Coronary artery (tissue), 2 donors: ENCODE results near the gene HOXC6.

Experiments
- DNase-seq: peaks from one replicate; pipeline ENCODE4 v3.0.0-alpha.2; 2017; ENCODE audit warnings: low spot score
- H3K27ac ChIP-seq, 2 donors: fragments of 200-600 bp; sonication (generic); one replicate each; pipeline ENCODE4 v1.5.1; 2016 to 2019
- H3K4me3 ChIP-seq: fragments of 200-600 bp; sonication (generic); 2 replicates; pipeline ENCODE4 v1.5.1; 2016; ENCODE audit warnings: mild to moderate bottlenecking, moderate library complexity
- CTCF ChIP-seq: fragments of 200-600 bp; sonication (generic); IDR thresholded peaks from one replicate; pipeline ENCODE4 v1.5.1; 2019; ENCODE audit warnings: antibody characterized with exemption

The HOXC6 gene

DNA sequence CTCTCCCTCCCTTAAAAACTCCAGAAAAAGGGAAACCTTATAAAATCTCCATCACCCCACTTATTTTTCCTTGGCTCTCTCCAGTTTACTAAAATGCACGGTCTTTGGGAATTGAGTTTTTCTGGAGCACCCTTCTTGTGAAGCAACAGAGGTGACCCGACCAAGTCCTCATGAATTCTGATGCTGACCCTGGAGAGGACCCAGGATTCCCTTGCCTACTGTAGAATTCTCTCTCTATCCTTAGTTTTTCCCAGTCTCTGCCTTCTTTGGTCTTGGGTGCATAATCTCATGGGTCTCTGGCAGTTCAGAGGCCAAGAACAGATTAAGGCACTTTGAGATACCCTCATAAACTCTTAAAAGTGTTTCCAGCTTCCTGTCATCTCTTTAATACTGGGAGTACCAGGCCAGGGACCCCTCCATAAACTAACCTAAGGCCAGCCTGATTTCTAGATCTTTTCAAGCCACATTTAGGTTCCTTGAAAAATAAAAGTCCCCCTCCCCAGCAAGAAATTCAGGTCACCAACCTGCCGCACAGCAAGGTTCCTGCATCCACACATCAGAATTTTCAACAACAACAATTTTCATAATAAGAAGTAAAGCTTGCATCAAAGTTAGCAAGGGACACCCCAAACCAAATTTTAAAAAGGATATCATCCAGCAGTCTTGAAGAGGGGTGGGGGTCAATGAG, 20.3 kb downstream of the HOXC6 start:
- Histone ChIP-seq H3K27ac (no peak overlapping the region), H3K4me3 (no peak overlapping the region)
- DNase-seq = no peak
- TF ChIP-seq CTCF = no peak

GRCh38 chr12:54049108-54049507, 20.9 kb downstream of the HOXC6 start:
- Histone ChIP-seq H3K4me3 (no peak overlapping the region), H3K27ac (no peak overlapping the region)
- no peak for TF ChIP-seq CTCF
- no peak for DNase-seq

DNA sequence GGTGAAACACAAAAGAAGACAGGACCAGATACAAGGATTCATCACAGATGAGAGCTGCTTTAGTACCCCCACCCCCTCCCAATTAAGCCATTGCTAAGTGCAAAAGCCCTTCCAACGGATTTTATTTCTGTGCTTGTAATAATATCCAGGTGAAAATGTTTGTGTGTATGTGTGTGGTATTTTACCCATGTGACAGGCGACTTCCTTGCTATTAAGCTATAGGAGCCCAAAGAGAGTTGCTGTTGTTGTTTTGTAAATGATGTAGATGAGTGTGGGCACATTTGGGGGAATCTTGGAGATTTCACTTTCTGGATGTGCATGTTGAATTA, 22.2 kb downstream of the HOXC6 start:
- DNase-seq = no peak
- TF ChIP-seq CTCF = no peak
- Histone ChIP-seq H3K4me3 (no peak overlapping the region), H3K27ac (no peak overlapping the region)

DNA sequence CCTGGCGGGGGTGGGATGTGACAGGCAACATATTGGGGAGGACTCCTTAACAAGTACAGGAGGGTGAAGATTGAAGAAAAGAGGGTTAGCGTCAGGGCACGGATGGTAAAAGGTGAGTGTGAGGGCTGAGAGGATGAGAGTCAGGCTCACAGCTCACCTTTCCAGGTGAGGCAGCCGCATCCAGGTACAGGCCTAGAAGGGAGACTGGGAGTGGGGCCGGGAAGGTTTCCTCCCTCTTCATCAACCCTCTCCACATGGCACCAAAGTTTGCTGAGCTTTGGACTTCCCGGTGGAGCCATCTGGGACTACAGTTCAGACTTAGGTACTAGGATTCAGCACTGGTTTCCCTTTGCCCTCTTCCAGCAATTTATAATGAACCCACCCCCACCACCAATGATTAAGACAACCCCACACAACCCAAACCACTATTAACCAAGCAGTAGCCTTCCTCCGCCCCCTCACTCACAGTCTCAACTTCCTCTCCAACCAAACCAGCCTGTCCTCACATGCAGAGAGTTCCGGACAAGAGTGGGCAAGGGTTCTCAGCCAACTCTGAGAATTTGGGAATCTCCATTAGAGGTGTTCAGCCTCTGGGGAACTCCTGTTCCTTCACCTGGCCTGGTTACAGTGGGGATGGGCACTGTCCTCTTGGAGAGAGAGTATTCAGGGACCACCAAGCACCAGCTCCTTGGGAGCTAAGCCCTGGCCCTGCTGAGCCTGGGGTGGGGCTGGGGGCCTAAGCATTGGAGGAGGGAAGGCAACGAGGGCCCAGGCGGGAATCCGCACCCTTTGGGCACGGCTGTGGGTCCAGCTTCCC, 23.0 kb downstream of the HOXC6 start:
- DNase-seq = no peak
- Histone ChIP-seq H3K4me3 (no peak overlapping the region), H3K27ac (no peak overlapping the region)
- no peak for TF ChIP-seq CTCF

- H3K4me3 ChIP-seq = no peak overlapping the region
- DNase-seq = no peak
- no peak for TF ChIP-seq CTCF
- H3K27ac ChIP-seq = no peak overlapping the region
Measured at GRCh38 chr12:54051874-54052437, 23.7 kb downstream of the HOXC6 start.

DNA sequence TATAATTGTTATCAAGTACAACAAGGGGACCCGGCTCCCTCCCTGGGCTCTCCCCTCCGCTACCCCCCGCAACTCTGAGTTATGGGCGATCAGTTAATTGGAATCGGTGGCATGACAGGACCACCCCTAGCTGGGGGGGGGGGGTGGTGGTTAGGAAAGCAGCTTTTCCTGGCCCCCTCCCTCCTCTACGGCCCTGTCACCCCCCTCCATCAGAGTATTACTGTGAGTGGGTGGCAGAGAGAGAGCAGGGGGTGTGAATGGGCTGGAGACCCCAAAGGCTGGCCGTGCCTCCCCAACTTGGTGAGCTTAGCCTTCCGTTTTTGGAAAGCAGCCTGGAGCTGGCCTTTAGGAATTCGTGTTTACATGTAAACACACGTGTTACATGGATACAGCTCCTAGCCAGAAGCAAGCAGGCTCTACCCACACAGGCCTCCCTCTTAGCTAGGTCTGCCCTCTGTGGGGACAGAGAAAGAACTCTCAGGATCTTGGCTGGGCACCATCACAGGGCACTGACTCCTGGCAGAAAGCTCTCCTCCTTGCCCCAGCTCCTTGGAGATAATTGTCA, 24.3 kb downstream of the HOXC6 start:
- no peak for TF ChIP-seq CTCF
- peak overlapping the region in 1 of 2 donors; percentile 59 for H3K27ac ChIP-seq
- H3K4me3 ChIP-seq = peak overlapping the region; percentile 83
- DNase-seq = no peak
